CD4-positive, alpha-beta T cell treated with Interleukin-4 for 4 hours (primary cell): ENCODE results near the gene MGAT4B.
A peak's percentile ranks its signal among the peaks of the same experiment; 100 is the strongest.

ENCODE experiments used
- DNase-seq: peaks from one replicate; pipeline ENCODE4 v3.0.0-alpha.2; 2020

Gene MGAT4B

DNA sequence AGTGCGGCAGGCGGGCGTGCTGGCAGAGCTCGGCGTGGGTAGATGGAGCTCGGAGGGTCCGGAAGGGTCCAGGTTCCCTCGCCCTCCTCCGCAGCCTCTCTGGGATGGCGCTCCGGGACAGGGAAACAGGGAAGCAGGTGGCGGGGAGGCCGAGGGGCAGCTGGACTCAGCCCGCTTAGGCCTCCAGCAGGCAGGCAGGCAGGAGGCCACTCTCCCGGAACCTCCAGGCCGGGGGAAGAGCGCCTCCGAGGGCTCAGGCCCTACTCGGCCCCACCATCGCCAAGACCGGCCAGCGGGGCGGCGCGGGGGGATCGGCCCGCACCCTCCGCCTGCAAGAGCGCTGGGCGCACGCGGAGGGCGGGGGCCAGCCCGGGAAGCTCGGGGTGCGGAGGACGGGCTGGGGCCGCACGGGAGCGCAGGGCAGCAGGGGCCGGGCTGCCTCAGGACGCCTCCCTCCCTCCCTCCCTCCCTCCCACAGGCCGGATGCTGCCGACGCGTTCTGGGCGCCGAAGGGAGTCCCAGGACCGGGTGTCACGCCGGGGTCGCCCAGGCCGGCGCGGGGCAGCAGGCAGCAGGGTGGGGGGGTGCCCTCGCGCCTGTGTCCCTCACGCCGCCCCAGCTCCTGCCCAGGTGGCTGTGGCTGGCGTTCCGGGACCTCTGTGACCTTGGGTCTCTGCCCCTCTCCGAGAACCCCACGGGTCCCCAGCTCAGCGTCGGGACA lies 977 bp downstream of the MGAT4B start:
- DNase-seq = no peak

DNA sequence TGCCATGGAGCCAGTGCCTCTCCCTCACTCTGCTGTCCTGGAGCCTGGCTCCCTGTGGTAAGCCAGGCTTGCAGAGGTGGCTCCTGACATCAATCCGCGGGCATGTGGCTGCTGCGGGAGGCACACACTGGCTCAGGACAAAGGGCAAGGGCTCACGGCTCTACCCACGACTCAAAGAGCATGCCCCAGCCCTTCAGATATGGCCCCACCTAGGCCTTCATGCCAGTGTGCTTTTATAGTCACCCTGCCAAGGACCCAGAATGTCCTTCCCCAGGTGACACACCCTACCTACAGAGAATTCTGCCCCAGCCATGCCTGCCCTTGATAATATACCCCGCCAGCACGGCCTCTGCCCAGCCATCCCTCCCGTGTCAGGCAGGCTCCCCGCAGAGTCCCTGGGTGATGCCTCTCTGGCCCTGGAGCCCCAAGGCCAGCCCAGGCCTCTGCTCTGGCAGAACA lies 1.6 kb downstream of the MGAT4B start:
- no peak for DNase-seq

- no peak for DNase-seq
Observed at GRCh38 chr5:179804555-179804947, 2.1 kb downstream of the MGAT4B start.

GRCh38 chr5:179803651-179804554 lies 2.8 kb downstream of the MGAT4B start:
- peak; percentile 32 for DNase-seq

DNA sequence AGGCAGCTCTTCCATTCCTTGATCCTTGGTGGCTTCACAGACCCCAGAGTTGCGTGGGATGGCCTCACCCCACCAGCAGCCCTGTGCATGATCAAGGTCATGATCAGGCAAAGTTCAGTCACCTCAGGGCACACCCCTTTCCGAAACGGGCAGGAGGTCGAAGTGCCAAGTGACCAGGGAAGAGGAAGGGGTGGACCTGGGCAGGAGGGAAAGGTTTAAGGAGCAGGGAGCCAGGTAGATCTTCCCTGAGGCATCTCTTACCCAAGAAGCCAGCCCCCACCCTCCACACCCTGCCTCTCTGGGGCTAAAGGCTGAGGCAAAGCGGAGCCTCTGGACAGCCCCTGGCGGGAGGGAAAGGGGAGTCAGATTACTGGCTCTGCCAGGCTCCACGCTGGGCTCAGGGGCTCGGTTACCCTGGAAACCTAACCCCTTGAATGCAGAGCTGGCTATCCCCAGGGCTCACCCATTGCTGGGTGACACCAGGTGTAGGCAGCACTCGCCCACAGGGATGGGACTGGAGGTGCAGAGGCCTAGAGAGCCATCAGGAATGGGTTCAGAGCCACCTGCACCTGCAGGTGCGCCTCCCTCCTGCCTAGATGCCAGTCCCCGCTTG lies 3.6 kb downstream of the MGAT4B start:
- no peak for DNase-seq

DNA sequence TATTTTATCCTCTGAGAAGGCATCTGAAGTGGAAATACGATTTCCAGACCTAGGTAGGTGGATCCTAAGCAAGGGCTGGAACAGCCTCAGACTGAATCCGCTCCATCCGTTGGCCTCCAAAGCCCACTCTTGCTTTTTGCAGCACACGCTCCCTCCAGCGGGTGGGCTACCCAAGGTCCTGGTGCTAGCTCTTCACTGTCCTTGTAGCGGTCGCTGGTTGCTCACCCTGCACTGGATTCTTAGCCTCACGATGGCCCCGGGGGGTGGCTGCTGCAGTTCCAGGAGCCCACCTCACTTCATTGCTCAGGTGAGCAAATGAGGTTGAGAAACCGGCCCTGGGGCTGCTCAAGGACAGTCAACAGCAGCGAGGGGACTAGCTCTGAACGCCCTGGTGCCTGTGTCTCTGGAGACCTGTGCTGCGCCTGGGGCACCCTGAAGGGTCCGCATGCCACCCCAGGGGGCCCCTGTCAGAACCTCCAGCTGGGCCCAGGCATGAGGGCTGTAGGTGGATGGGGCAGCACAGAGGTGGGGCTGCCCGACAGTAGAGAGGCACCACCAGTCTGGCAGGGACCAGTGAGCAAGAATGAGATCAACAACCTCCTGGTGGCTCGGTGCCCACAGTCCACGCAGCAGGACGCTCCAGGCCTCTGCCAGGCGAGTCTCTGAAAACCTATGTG lies 4.3 kb downstream of the MGAT4B start:
- DNase-seq = no peak

- peak; percentile 82 for DNase-seq
Observed at GRCh38 chr5:179801304-179802206, 5.1 kb downstream of the MGAT4B start.

GRCh38 chr5:179800696-179801201 lies 5.9 kb downstream of the MGAT4B start:
- no peak for DNase-seq

- no peak for DNase-seq
Observed at GRCh38 chr5:179800071-179800695, 6.5 kb downstream of the MGAT4B start.

DNA sequence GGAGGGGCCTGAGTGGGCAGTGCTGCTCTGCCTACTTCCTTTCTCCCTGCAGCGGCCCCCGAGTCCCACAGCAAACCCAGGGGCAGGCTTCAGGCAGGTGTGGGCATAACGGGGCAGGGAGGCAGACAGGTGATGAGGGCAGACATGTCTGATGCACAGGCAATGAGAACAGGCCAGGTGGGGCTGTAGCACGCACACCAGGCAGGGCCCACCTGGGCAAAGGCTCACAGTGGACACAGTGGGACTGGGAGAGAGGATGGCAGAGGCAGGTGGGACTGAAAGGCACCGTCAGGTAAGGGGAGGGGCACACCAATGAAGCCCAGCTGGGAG lies 7.1 kb downstream of the MGAT4B start:
- DNase-seq = no peak

DNA sequence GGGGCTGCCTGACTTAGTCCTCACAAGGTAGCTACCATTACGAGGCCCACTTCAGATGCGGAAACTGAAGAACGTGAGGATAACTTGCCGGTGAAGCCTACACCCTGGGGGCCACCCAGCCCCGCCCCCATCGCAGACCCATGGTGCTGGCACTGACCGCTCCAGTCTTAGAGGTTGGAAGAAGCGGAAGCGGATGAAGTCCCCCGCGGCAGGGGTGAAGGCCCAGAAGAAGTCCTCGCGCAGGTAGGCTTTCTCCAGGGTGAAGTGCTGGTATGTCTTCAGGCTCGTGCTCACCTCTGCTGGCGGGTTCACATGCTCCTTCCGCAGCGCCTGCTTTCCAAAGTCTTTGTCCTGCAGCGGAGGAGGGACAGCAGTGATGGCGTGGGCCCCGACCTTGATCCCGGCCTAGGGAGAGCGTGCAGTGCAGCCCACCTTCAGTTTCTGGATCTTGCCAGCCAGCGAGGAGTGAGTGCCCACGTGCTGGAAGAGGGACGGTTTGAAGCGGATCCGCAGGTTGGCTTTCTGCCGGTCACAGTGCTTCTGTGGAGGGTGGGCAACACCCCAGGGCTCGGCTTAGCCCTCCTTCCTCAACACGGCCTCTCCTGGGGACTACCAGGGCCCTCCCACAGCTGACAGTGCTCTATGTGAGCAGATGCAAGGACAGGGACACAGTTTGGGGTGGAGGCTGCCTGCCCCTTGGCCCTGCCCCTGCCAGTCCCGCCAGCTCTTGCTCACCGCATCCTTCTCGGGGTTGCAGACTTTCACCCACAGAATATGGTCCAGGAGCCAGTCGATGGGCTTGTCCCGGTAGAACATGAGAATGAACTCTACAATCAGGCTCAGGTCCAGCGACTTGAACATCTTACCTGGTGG lies 7.7 kb downstream of the MGAT4B start:
- no peak for DNase-seq

- DNase-seq = no peak
Observed at GRCh38 chr5:179798144-179798770, 8.4 kb downstream of the MGAT4B start.

- no peak for DNase-seq
Observed at GRCh38 chr5:179797741-179798140, 8.9 kb downstream of the MGAT4B start.

- no peak for DNase-seq
Observed at GRCh38 chr5:179796877-179797608, 9.6 kb downstream of the MGAT4B start.

GRCh38 chr5:179795863-179796833 lies 10.5 kb downstream of the MGAT4B start:
- peak; percentile 59 for DNase-seq

- DNase-seq = no peak
Observed at GRCh38 chr5:179795049-179795862, 11.4 kb downstream of the MGAT4B start.

- DNase-seq = no peak
Observed at GRCh38 chr5:179794575-179794974, 12.1 kb downstream of the MGAT4B start.
